Endodermal cell (in vitro differentiated cells): Measurements from ENCODE around the gene EXOSC10. TPM values are rescaled to one million over a fixed set of nuclear protein-coding genes. Genes with fewer than 3 reads are reported as not detected.
"Not testable (repeated sequence)": the region's sequence is repeated elsewhere in the genome, so short reads cannot be mapped to it uniquely, and the experiment has no call there.

Source experiments
- DNase-seq: peaks from one replicate; pipeline ENCODE4 v3.0.0-alpha.2; 2017
- H3K27ac ChIP-seq: 2 replicates; pipeline ENCODE4 v1.5.1; 2013; ENCODE audit warnings: mild to moderate bottlenecking, low read depth, low read length, moderate library complexity
- H3K27me3 ChIP-seq: 2 replicates; pipeline ENCODE4 v1.6.1; 2013; ENCODE audit warnings: mild to moderate bottlenecking, low read length, moderate library complexity; ENCODE audit not compliant: insufficient read depth, control insufficient read depth, poor library complexity, severe bottlenecking
- H3K36me3 ChIP-seq: 2 replicates; pipeline ENCODE4 v1.7.0; 2013; ENCODE audit warnings: mild to moderate bottlenecking, low read length, moderate library complexity; ENCODE audit not compliant: control insufficient read depth, insufficient read depth
- H3K4me1 ChIP-seq: one replicate; pipeline ENCODE4 v1.7.0; 2013; ENCODE audit warnings: low read length; ENCODE audit not compliant: control insufficient read depth, insufficient read depth
- H3K4me3 ChIP-seq: 2 replicates; pipeline ENCODE4 v1.5.1; 2013; ENCODE audit warnings: mild to moderate bottlenecking, low read length, moderate library complexity
- H3K9ac ChIP-seq: 2 replicates; pipeline ENCODE4 v1.6.1; 2013; ENCODE audit warnings: mild to moderate bottlenecking, low read length, moderate library complexity; ENCODE audit not compliant: poor library complexity, severe bottlenecking; ENCODE audit errors: extremely low read depth
- H3K9me3 ChIP-seq: 2 replicates; pipeline ENCODE4 v1.6.1; 2013; ENCODE audit warnings: mild to moderate bottlenecking, low read length, moderate library complexity; ENCODE audit not compliant: control insufficient read depth
- H3K27ac Mint-ChIP-seq: 2 replicates; pipeline ENCODE4 v1.8.0; 2020; ENCODE audit warnings: mixed read lengths
- H3K27me3 Mint-ChIP-seq: 2 replicates; pipeline ENCODE4 v1.8.0; 2021; ENCODE audit warnings: mild to moderate bottlenecking, mixed read lengths; ENCODE audit not compliant: insufficient read depth
- H3K36me3 Mint-ChIP-seq: 2 replicates; pipeline ENCODE4 v1.8.0; 2020; ENCODE audit warnings: low read depth, mixed read lengths
- H3K4me1 Mint-ChIP-seq: 2 replicates; pipeline ENCODE4 v1.8.0; 2020; ENCODE audit warnings: mixed read lengths
- H3K4me3 Mint-ChIP-seq: 2 replicates; pipeline ENCODE4 v1.8.0; 2020; ENCODE audit warnings: mild to moderate bottlenecking, moderate library complexity, mixed read lengths
- H3K9me3 Mint-ChIP-seq: 2 replicates; pipeline ENCODE4 v1.8.0; 2020; ENCODE audit warnings: mild to moderate bottlenecking, mixed read lengths
- CTCF ChIP-seq: fragments of 200-600 bp; sonication (generic); conservative IDR thresholded peaks from 2 replicates; pipeline ENCODE4 v1.5.0; 2021; ENCODE audit warnings: antibody characterized with exemption, mild to moderate bottlenecking
- WGBS, 2 experiments: methylation state at CpG; one replicate each; pipeline versions ENCODE4 v1.1.5 to v1.1.7; 2013; ENCODE audit warnings: missing lambda C conversion rate in 2 of 2, mixed read lengths in 1 of 2; ENCODE audit not compliant: insufficient coverage in 1 of 2, insufficient read length in 1 of 2; 5-methylcytosine and 5-hydroxymethylcytosine counted together
- total RNA-seq, 2 donors: library from RNA; stranded (reverse); fragmentation: NEBNext Ultra II Directional in 1 of 2; extraction: Animal tissue kit (Norgen Biotek cat#: 25700) in 1 of 2; gene quantifications; 2 replicates in 1 of 2; 3 replicates in 1 of 2; pipeline ENCODE4 v1.2.1, GENCODE V29; 2021

The EXOSC10 gene
- total RNA-seq, 2 donors from 2014 or later = 81.4 to 89.7 TPM

GRCh38 chr1:11042065-11042464 lies 57.6 kb downstream of the EXOSC10 start:
- no peak overlapping the region for H3K4me3 ChIP-seq
- no peak for DNase-seq
- H3K9ac ChIP-seq = no peak overlapping the region
- TF ChIP-seq CTCF = no peak
- no peaks in the 10 kb centered on the region for H3K36me3 ChIP-seq
- no peaks in the 10 kb centered on the region for H3K27me3 Mint-ChIP-seq
- no peaks in the 10 kb centered on the region for H3K36me3 Mint-ChIP-seq
- 81 to 86% methylated on average over 3 of the region's 3 CpGs for WGBS, 2 experiments
- no peak overlapping the region for H3K27ac ChIP-seq
- no peak overlapping the region for H3K27ac Mint-ChIP-seq
- H3K4me1 ChIP-seq = no peaks in the 10 kb centered on the region
- no peak overlapping the region for H3K4me3 Mint-ChIP-seq
- peaks cover 15% of the 10 kb centered on the region for H3K27me3 ChIP-seq
- no peaks in the 10 kb centered on the region for H3K9me3 ChIP-seq
- H3K4me1 Mint-ChIP-seq = peaks cover 2% of the 10 kb centered on the region
- no peaks in the 10 kb centered on the region for H3K9me3 Mint-ChIP-seq

GRCh38 chr1:11041048-11041447 lies 58.6 kb downstream of the EXOSC10 start:
- Histone ChIP-seq H3K4me1 (no peaks in the 10 kb centered on the region), H3K36me3 (no peaks in the 10 kb centered on the region), H3K9me3 (no peaks in the 10 kb centered on the region), H3K27ac (no peak overlapping the region), H3K27me3 (peaks cover 15% of the 10 kb centered on the region), H3K4me3 (no peak overlapping the region), H3K9ac (no peak overlapping the region)
- Mint-ChIP-seq H3K9me3 (no peaks in the 10 kb centered on the region), H3K27ac (no peak overlapping the region), H3K4me1 (peaks cover 2% of the 10 kb centered on the region), H3K4me3 (no peak overlapping the region), H3K27me3 (no peaks in the 10 kb centered on the region), H3K36me3 (no peaks in the 10 kb centered on the region)
- no peak for DNase-seq
- TF ChIP-seq CTCF = no peak

DNA sequence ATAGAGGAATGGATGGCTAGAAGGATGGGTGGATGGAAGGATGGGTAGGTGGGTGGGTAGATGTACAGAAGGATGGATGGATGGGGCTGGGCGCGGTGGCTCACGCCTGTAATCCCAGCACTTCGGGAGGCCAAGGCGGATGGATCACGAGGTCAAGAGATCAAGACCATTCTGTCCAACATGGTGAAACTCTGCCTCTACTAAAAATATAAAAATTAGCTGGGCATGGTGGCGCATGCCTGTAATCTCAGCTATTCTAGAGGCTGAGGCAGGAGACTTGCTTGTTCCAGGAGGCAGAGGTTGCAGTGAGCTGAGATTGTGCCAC lies 59.6 kb downstream of the EXOSC10 start:
- not testable (repeated sequence) for H3K36me3 ChIP-seq, H3K27me3 Mint-ChIP-seq, DNase-seq, H3K9me3 ChIP-seq, H3K4me3 Mint-ChIP-seq, H3K36me3 Mint-ChIP-seq, H3K9ac ChIP-seq, H3K4me1 Mint-ChIP-seq, H3K9me3 Mint-ChIP-seq, H3K4me3 ChIP-seq, H3K4me1 ChIP-seq, H3K27ac Mint-ChIP-seq, H3K27ac ChIP-seq
- peaks cover 15% of the 10 kb centered on the region for H3K27me3 ChIP-seq
- WGBS, 2 experiments = 89 to 94% methylated on average over 7 of the region's 7 CpGs

DNA sequence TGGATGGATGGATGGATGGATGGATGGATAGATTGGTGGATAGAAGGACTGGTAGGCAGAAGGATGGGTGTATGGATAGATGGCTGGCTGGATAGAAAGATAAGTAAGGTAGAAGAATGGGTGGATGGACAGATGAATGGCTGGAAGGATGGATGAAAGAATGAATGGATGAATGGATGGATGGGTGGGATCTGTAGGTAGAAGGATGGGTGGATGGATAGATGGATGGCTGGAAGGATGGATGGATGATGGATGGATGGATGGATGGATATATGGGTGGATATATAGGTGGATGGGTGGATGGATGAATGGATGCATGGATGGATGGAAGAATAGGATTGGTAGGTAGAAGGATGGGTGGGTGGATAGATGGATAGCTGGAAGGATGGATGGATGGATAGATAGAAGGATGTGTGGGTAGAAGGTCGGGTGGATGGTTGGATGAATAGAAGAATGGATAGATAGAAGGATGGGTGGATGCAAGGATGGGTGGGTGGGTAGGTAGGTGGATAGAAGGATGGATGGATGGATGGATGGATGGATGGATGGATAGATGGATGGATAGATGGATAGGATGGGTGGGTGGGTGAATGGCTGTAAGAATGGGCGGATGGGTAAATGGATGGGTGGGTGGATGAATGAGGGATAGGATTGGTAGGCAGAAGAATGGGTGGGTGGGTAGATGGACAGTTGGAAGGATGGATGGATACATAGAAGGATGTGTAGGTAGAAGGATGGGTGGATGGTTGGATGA lies 60.1 kb downstream of the EXOSC10 start:
- Histone ChIP-seq H3K27me3 (peaks cover 15% of the 10 kb centered on the region), H3K27ac (no peak overlapping the region), H3K9ac (no peak overlapping the region), H3K9me3 (no peaks in the 10 kb centered on the region), H3K4me3 (no peak overlapping the region), H3K36me3 (no peaks in the 10 kb centered on the region), H3K4me1 (no peaks in the 10 kb centered on the region)
- Mint-ChIP-seq H3K36me3 (no peaks in the 10 kb centered on the region), H3K4me1 (no peaks in the 10 kb centered on the region), H3K4me3 (no peak overlapping the region), H3K27me3 (no peaks in the 10 kb centered on the region), H3K9me3 (no peaks in the 10 kb centered on the region), H3K27ac (no peak overlapping the region)
- WGBS, 2 experiments = 60 to 78% methylated on average over 2 of the region's 2 CpGs
- DNase-seq = no peak
- no peak for TF ChIP-seq CTCF
